Neural cell (in vitro differentiated cells): Measurements from ENCODE around the gene CLNK. TPM values are rescaled to one million over a fixed set of nuclear protein-coding genes. Genes with fewer than 3 reads are reported as not detected.

ENCODE experiments used
- H2AFZ ChIP-seq: fragments of 200-600, 300-800 bp; sonication (generic), shearing (Covaris generic); 2 replicates; pipeline ENCODE4 v1.6.0; 2014; ENCODE audit warnings: low read depth, mild to moderate bottlenecking, antibody characterized with exemption, low read length, moderate library complexity
- H3F3A ChIP-seq: fragments of 200-600 bp; shearing (Covaris generic); 2 replicates; pipeline ENCODE4 v1.6.1; 2016; ENCODE audit warnings: mild to moderate bottlenecking, moderate library complexity, mixed read lengths, antibody characterized with exemption, low read length; ENCODE audit not compliant: insufficient read depth, poor library complexity, severe bottlenecking
- H3K27ac ChIP-seq: fragments of 200-600, 300-800 bp; sonication (generic), shearing (Covaris generic); 2 replicates; pipeline ENCODE4 v1.5.1; 2014; ENCODE audit warnings: mild to moderate bottlenecking, low read length, moderate library complexity
- H3K27me3 ChIP-seq: fragments of 300-800, 200-600 bp; sonication (generic), shearing (Covaris generic); 2 replicates; pipeline ENCODE4 v1.6.0; 2014; ENCODE audit warnings: mild to moderate bottlenecking, low read depth, low read length, moderate library complexity; ENCODE audit not compliant: insufficient read depth
- H3K36me3 ChIP-seq: fragments of 300-800, 200-600 bp; sonication (generic), shearing (Covaris generic); 2 replicates; pipeline ENCODE4 v1.5.1; 2014; ENCODE audit warnings: mild to moderate bottlenecking, antibody characterized with exemption, low read length, moderate library complexity; ENCODE audit not compliant: insufficient read depth
- H3K4me2 ChIP-seq: fragments of 300-800, 200-600 bp; sonication (generic), shearing (Covaris generic); 2 replicates; pipeline ENCODE4 v1.6.0; 2014; ENCODE audit warnings: mild to moderate bottlenecking, low read length
- H3K4me3 ChIP-seq: fragments of 300-800, 200-600 bp; sonication (generic), shearing (Covaris generic); 2 replicates; pipeline ENCODE4 v1.5.1; 2014; ENCODE audit warnings: mild to moderate bottlenecking, low read length, moderate library complexity
- H3K79me2 ChIP-seq: fragments of 200-600 bp; shearing (Covaris generic); replicated peaks from 2 replicates; pipeline ENCODE4 v1.6.0; 2014; ENCODE audit warnings: mild to moderate bottlenecking, low read length, moderate library complexity; ENCODE audit not compliant: insufficient read depth
- H3K9ac ChIP-seq: fragments of 300-800, 200-600 bp; sonication (generic), shearing (Covaris generic); 2 replicates; pipeline ENCODE4 v1.6.1; 2016; ENCODE audit warnings: mild to moderate bottlenecking, low read length, mixed read lengths
- H3K9me2 ChIP-seq: fragments of 200-600 bp; shearing (Covaris generic); 2 replicates; pipeline ENCODE4 v1.6.1; 2016; ENCODE audit warnings: mild to moderate bottlenecking, low read length, mixed read lengths; ENCODE audit not compliant: insufficient read depth
- H3K9me3 ChIP-seq: fragments of 200-600, 300-800 bp; sonication (generic), shearing (Covaris generic); 2 replicates; pipeline ENCODE4 v1.6.1; 2016; ENCODE audit warnings: mild to moderate bottlenecking, mixed run types, low read length, moderate library complexity, mixed read lengths
- H4K20me1 ChIP-seq: fragments of 200-600 bp; shearing (Covaris generic); 2 replicates; pipeline ENCODE4 v1.6.1; 2016; ENCODE audit warnings: mild to moderate bottlenecking, mixed run types; ENCODE audit not compliant: insufficient read depth
- CTCF ChIP-seq: fragments of 450-650 bp; IDR thresholded peaks from 2 replicates; pipeline ENCODE4 v1.5.1; 2014; ENCODE audit warnings: antibody characterized with exemption, mild to moderate bottlenecking, moderate library complexity; ENCODE audit not compliant: poor library complexity, severe bottlenecking
- EP300 ChIP-seq: fragments of 450-650 bp; conservative IDR thresholded peaks from 2 replicates; pipeline ENCODE4 v1.6.1; 2014; ENCODE audit warnings: antibody characterized with exemption, mild to moderate bottlenecking, moderate library complexity; ENCODE audit not compliant: poor library complexity, severe bottlenecking
- EZH2 ChIP-seq: fragments of 200-600, 300-800 bp; shearing (Covaris generic), sonication (generic); IDR thresholded peaks from 2 replicates; pipeline ENCODE4 v1.6.1; 2014; ENCODE audit warnings: antibody characterized with exemption, low read length, borderline replicate concordance, mild to moderate bottlenecking; ENCODE audit not compliant: insufficient read depth, poor library complexity, severe bottlenecking
- MXI1 ChIP-seq: fragments of 450-650 bp; conservative IDR thresholded peaks from 2 replicates; pipeline ENCODE4 v1.6.1; 2014; ENCODE audit warnings: antibody characterized with exemption, mild to moderate bottlenecking; ENCODE audit not compliant: poor library complexity, severe bottlenecking
- POLR2AphosphoS5 ChIP-seq: IDR thresholded peaks from 2 replicates; pipeline ENCODE4 v1.6.1; 2012
- RAD21 ChIP-seq: fragments of 450-650 bp; conservative IDR thresholded peaks from 2 replicates; pipeline ENCODE4 v1.6.1; 2014; ENCODE audit warnings: antibody characterized with exemption, mild to moderate bottlenecking, moderate library complexity
- REST ChIP-seq: IDR thresholded peaks from 2 replicates; pipeline ENCODE4 v1.6.1; 2012; ENCODE audit warnings: borderline replicate concordance
- SMC3 ChIP-seq: fragments of 450-650 bp; conservative IDR thresholded peaks from 2 replicates; pipeline ENCODE4 v1.6.1; 2014; ENCODE audit warnings: antibody characterized with exemption, mild to moderate bottlenecking, moderate library complexity; ENCODE audit not compliant: poor library complexity
- TAF1 ChIP-seq: IDR thresholded peaks from 2 replicates; pipeline ENCODE4 v1.6.1; 2012; ENCODE audit warnings: low read depth
- polyA plus RNA-seq: library from polyadenylated mRNA; depleted of rRNA; stranded (reverse); fragments of >200 nt; gene quantifications from 2 replicates; pipeline ENCODE4 v1.2.3, GENCODE V29; 2014

CLNK gene
- polyA plus RNA-seq, 1 donor from 2014 or later = not detected

- no peak overlapping the region for H2AFZ ChIP-seq
- peaks cover 9% of the 10 kb centered on the region for H3K27me3 ChIP-seq
- peaks cover 8% of the 10 kb centered on the region for H3K79me2 ChIP-seq
- no peak overlapping the region for H3K4me3 ChIP-seq
- H3K9me3 ChIP-seq = peaks cover 15% of the 10 kb centered on the region
- H3K4me2 ChIP-seq = no peak overlapping the region
- no peaks in the 10 kb centered on the region for H3K36me3 ChIP-seq
- no peaks in the 10 kb centered on the region for H3K9me2 ChIP-seq
- TF ChIP-seq SMC3 (no peak), EZH2 (no peak), TAF1 (no peak), POLR2AphosphoS5 (no peak), MXI1 (no peak), REST (no peak), CTCF (no peak), EP300 (no peak), RAD21 (no peak)
- H4K20me1 ChIP-seq = no peaks in the 10 kb centered on the region
- no peaks in the 10 kb centered on the region for H3F3A ChIP-seq
- no peak overlapping the region for H3K27ac ChIP-seq
- H3K9ac ChIP-seq = no peak overlapping the region
Measured at GRCh38 chr4:10459305-10459704, 225.3 kb downstream of the CLNK start.

GRCh38 chr4:10458177-10458576, 226.4 kb downstream of the CLNK start:
- Histone ChIP-seq H3K9me2 (no peaks in the 10 kb centered on the region), H3K27me3 (peaks cover 9% of the 10 kb centered on the region), H3K9ac (no peak overlapping the region), H3F3A (no peaks in the 10 kb centered on the region), H3K4me3 (no peak overlapping the region), H3K79me2 (peaks cover 8% of the 10 kb centered on the region), H2AFZ (no peak overlapping the region), H3K27ac (no peak overlapping the region), H3K9me3 (peaks cover 15% of the 10 kb centered on the region), H4K20me1 (no peaks in the 10 kb centered on the region), H3K4me2 (no peak overlapping the region), H3K36me3 (no peaks in the 10 kb centered on the region)
- TF ChIP-seq RAD21 = no peak
- no peak for TF ChIP-seq EZH2

GRCh38 chr4:10457255-10457801, 227.2 kb downstream of the CLNK start, which contains the start of gene ZNF518B:
ZNF518B (minus strand) TSS chr4:10457426; CDS start chr4:10446328, 11,098 bp downstream.
- Histone ChIP-seq H3K27ac (peak within 1 kb of the TSS; percentile 44), H3F3A (no peaks in the 10 kb centered on the region), H3K79me2 (peaks cover 8% of the 10 kb centered on the region), H3K4me2 (peak within 1 kb of the TSS; percentile 51), H4K20me1 (no peaks in the 10 kb centered on the region), H3K9me3 (peaks cover 15% of the 10 kb centered on the region), H3K4me3 (peak within 1 kb of the TSS; percentile 76), H2AFZ (peak within 1 kb of the TSS; percentile 83), H3K9ac (peak within 1 kb of the TSS; percentile 53), H3K27me3 (peaks cover 9% of the 10 kb centered on the region), H3K9me2 (no peaks in the 10 kb centered on the region), H3K36me3 (peaks cover 7% of the 10 kb centered on the region)
- TF ChIP-seq TAF1 (no peak), EP300 (no peak), EZH2 (no peak), POLR2AphosphoS5 (peak; percentile 56), CTCF (no peak), RAD21 (no peak), REST (no peak), MXI1 (peak; percentile 14), SMC3 (no peak)
